Muscle of leg (tissue), 11 donors: ENCODE measurements around the gene OR2T8. TPM values are rescaled to one million over a fixed set of nuclear protein-coding genes. Genes with fewer than 3 reads are reported as not detected.
"Not testable (repeated sequence)": the region's sequence is repeated elsewhere in the genome, so short reads cannot be mapped to it uniquely, and the experiment has no call there.

ENCODE experiments used
- DNase-seq: peaks from one replicate; pipeline ENCODE4 v3.0.0; 2013
- H3K27ac ChIP-seq: one replicate; pipeline ENCODE4 v1.5.1; 2013; ENCODE audit warnings: mild to moderate bottlenecking, low read length, control low read depth
- H3K27me3 ChIP-seq: one replicate; pipeline ENCODE4 v1.6.1; 2013; ENCODE audit warnings: low read length; ENCODE audit not compliant: control insufficient read depth, insufficient read depth
- H3K36me3 ChIP-seq: one replicate; pipeline ENCODE4 v1.6.1; 2013; ENCODE audit warnings: low read length; ENCODE audit not compliant: control insufficient read depth, insufficient read depth
- H3K4me1 ChIP-seq: one replicate; pipeline ENCODE4 v1.6.1; 2013; ENCODE audit warnings: low read length; ENCODE audit not compliant: control insufficient read depth, insufficient read depth
- H3K4me3 ChIP-seq: one replicate; pipeline ENCODE4 v1.5.1; 2013; ENCODE audit warnings: low read length, control low read depth
- H3K9me3 ChIP-seq: replicated peaks from 2 replicates; pipeline ENCODE4 v1.6.1; 2013; ENCODE audit warnings: low read depth, low read length; ENCODE audit not compliant: control insufficient read depth
- WGBS: methylation state at CpG from one replicate; pipeline ENCODE4 v1.1.5; 2013; ENCODE audit warnings: missing lambda C conversion rate; ENCODE audit not compliant: insufficient coverage; 5-methylcytosine and 5-hydroxymethylcytosine counted together
- polyA plus RNA-seq, 8 donors: library from polyadenylated mRNA; unstranded; fragments of 120-200 nt; gene quantifications; one replicate each; pipeline versions ENCODE4 v1.2.1 to v1.2.3, GENCODE V29; 2013; ENCODE audit warnings: inconsistent platforms in 1 of 8, low replicate concordance in 1 of 8; ENCODE audit not compliant: insufficient read length in 8 of 8, insufficient read depth in 1 of 8
- total RNA-seq: library from RNA; stranded (reverse); fragments of 120-200 nt; gene quantifications from one replicate; pipeline ENCODE4 v1.2.4, GENCODE V29; 2013

The OR2T8 gene
- total and polyA plus RNA-seq, 9 donors, result 0.12 to 0.27 (median 0.14) TPM; not detected in 6

DNA sequence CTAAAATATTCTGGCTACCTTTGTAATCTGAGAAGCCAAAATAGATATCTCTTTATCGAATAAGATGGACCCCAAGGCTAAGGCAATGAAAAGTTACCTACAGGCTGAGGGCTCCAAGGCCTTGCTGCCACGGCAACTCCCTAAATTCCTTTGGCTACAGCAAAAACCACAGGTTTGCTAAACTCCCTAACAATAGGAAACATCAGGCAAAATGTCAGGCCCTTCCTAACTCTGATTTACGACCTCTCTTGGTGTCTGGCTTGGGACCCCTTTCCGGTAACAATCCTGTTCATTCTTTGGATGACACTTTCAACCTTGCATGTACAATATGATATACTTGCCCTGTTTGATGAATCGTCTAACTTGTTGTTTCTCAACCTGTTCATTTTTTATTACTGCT lies 11.3 kb upstream of the OR2T8 start:
- H3K9me3 ChIP-seq, result peaks cover 26% of the 10 kb centered on the region
- DNase-seq, result no peak
- H3K27ac ChIP-seq, result no peak overlapping the region
- H3K27me3 ChIP-seq, result no peaks in the 10 kb centered on the region
- H3K4me1 ChIP-seq, result no peaks in the 10 kb centered on the region
- no peaks in the 10 kb centered on the region for H3K36me3 ChIP-seq
- no peak overlapping the region for H3K4me3 ChIP-seq
- 83% methylated on average over 3 of the region's 5 CpGs for WGBS

- Histone ChIP-seq H3K27ac (no peak overlapping the region), H3K9me3 (peaks cover 17% of the 10 kb centered on the region), H3K4me3 (no peak overlapping the region), H3K4me1 (no peaks in the 10 kb centered on the region), H3K36me3 (no peaks in the 10 kb centered on the region), H3K27me3 (no peaks in the 10 kb centered on the region)
- 80% methylated on average over 1 of the region's 2 CpGs for WGBS
- no peak for DNase-seq
Observed at GRCh38 chr1:247913786-247914185, 6.3 kb upstream of the OR2T8 start.

DNA sequence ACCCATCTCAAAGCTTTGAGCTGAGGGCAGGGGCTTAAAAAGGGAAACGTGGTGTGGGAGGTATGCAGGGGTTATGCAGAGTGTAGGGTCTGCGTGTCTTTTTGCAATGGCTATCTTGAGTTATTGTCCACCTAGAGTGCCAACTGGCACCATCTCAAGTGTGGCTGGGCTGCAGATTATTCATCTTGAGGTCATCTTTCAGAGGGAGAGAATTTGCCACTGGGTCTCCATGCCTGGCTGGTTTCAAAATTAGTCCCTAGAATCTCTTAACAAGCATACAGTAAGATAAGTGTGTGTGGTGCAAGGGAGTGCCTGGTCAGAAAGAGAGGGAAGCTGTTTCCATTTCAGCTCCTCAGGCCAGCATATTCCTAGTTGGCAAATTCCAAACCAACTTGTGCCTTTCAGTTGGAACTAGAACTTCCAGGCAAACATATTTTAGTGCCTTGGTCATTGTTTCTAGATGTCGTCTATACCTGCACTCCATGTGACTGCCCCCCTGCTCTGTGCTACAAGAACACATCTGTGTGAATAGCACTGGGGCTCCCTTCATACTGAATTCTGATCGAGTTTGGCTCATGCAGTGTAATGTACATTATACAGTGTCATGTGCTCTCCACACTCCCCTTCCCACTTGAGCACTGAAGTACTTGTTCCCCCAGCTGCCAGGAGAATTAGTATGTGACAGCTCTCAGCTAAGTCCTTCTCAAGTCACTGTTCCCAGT lies 5.0 kb upstream of the OR2T8 start:
- no peak overlapping the region for H3K27ac ChIP-seq
- DNase-seq, result no peak
- 55% methylated on average over 3 of the region's 4 CpGs for WGBS
- H3K9me3 ChIP-seq, result peaks cover 14% of the 10 kb centered on the region
- no peaks in the 10 kb centered on the region for H3K4me1 ChIP-seq
- no peaks in the 10 kb centered on the region for H3K27me3 ChIP-seq
- no peak overlapping the region for H3K4me3 ChIP-seq
- no peaks in the 10 kb centered on the region for H3K36me3 ChIP-seq

DNA sequence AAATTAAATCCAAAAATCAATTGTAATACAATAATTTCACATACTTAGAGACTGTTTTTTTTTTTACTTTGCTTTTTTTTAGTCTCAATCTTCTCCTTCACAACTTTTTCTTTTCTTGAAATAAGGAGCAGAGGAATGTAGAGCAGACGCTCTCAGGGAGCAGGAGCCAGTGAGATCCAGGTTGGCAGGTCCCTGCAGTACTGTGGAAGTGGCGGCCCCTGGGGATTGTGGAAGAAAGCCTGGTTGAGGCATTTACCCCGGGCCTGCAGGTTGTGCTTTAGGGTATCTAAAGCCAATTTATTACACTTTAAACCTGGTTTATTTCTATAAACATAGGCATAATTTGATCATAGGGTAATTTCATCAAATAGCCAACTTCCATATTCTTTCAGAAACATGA lies 3.9 kb downstream of the OR2T8 start:
- no CpG with 5 or more reads among the region's 3 CpGs for WGBS
- no peak for DNase-seq

DNA sequence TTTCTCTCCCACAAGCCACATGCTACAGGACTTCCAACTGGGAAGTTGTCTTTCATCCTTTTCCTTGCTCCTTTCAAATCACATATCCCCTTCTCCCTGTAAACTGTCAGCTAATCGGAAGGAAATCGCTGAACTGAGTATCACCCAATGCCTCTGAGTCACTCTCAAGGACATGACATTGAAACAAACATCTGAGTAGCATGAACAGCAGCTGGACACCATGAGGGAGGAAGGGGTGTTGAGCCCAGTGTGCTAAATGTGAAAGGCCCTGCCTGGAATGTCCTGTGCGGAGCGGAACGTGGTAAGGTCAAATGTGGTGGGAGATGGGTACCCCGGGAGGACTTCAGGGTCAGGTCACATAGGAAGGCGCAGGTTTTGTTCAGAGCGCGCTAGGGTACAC lies 4.8 kb downstream of the OR2T8 start, which contains the start of gene OR2AJ1:
TSS of gene OR2AJ1 (plus strand) at position 22 of the 400 bp plus-strand sequence. CDS start 8,880 bp downstream, outside the sequence.
- no peaks in the 10 kb centered on the region for H3K4me1 ChIP-seq
- H3K27ac ChIP-seq, result no peak within 1 kb of the TSS
- no peak within 1 kb of the TSS for H3K4me3 ChIP-seq
- no peaks in the 10 kb centered on the region for H3K36me3 ChIP-seq
- DNase-seq, result no peak
- 86% methylated on average over 7 of the region's 9 CpGs for WGBS
- H3K9me3 ChIP-seq, result peaks cover 7% of the 10 kb centered on the region
- H3K27me3 ChIP-seq, result no peaks in the 10 kb centered on the region

More for the DNA sequence above, 3.9 kb downstream of the OR2T8 start:
- Histone ChIP-seq H3K27me3 (no peaks in the 10 kb centered on the region), H3K36me3 (no peaks in the 10 kb centered on the region), H3K27ac (no peak overlapping the region), H3K4me3 (no peak overlapping the region), H3K4me1 (no peaks in the 10 kb centered on the region), H3K9me3 (peaks cover 7% of the 10 kb centered on the region)

- no peak for DNase-seq
- Histone ChIP-seq H3K9me3 (peaks cover 10% of the 10 kb centered on the region), H3K4me1 (no peaks in the 10 kb centered on the region), H3K36me3 (no peaks in the 10 kb centered on the region), H3K4me3 (no peak overlapping the region), H3K27me3 (no peaks in the 10 kb centered on the region), H3K27ac (no peak overlapping the region)
- WGBS, result 96% methylated on average over 6 of the region's 8 CpGs
Observed at GRCh38 chr1:247933989-247934388, 13.9 kb downstream of the OR2T8 start.

DNA sequence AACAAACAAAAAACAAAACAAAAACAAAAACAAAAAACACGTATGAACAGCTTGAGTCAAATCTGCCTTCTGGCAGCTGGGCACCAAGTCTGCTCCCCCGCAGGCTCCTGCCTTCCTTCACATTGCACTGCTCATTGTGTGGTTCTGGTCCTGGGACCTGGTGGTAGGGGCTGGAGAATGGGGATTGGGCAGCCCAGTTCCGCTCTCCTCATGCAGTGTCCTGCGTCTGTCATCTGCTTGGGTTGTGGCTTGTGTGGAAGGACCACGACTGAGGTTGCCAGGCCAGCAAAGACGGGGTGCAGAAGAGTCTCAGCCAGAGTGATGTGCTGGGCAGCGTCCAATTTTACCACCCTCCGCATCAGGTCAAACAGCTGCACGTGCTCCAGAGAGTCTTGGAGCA lies 15.7 kb downstream of the OR2T8 start:
- peaks cover 10% of the 10 kb centered on the region for H3K9me3 ChIP-seq
- H3K27me3 ChIP-seq, result no peaks in the 10 kb centered on the region
- no peak for DNase-seq
- no peaks in the 10 kb centered on the region for H3K36me3 ChIP-seq
- no peak overlapping the region for H3K27ac ChIP-seq
- H3K4me3 ChIP-seq, result no peak overlapping the region
- 92% methylated on average over 8 of the region's 9 CpGs for WGBS
- H3K4me1 ChIP-seq, result no peaks in the 10 kb centered on the region

DNA sequence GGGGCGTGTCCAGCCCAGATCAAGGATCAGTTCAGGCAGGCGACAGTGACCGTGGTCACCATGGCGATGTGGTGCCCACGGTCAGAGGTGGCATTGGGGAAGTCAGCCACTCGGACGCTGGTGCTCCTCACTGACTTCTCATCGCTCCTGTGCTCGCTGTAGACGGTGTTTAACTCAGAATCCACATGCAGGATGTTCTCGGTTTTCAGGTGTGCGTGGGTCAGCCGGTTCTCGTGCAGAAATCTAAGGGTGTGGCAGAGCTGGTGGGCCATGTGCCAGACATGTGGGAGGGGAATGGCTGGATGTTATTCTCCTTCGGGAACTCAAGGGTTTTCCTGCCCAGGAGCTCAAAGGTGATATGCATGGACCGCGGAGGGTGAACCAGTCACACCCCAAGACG lies 16.4 kb downstream of the OR2T8 start:
- Histone ChIP-seq H3K4me3 (no peak overlapping the region), H3K27ac (no peak overlapping the region), H3K36me3 (no peaks in the 10 kb centered on the region), H3K27me3 (no peaks in the 10 kb centered on the region), H3K4me1 (no peaks in the 10 kb centered on the region), H3K9me3 (peaks cover 10% of the 10 kb centered on the region)
- DNase-seq, result no peak
- WGBS, result 91% methylated on average over 18 of the region's 18 CpGs

- H3K27ac ChIP-seq, H3K27me3 ChIP-seq, H3K36me3 ChIP-seq, H3K4me1 ChIP-seq: not testable (repeated sequence)
- DNase-seq, result peak; percentile 54
- H3K9me3 ChIP-seq, result peaks cover 14% of the 10 kb centered on the region
- peak overlapping the region; percentile 15 for H3K4me3 ChIP-seq
- WGBS, result 9% methylated on average over 40 of the region's 44 CpGs
Observed at GRCh38 chr1:247936965-247937734, 17.1 kb downstream of the OR2T8 start.

GRCh38 chr1:247942624-247943023 lies 22.6 kb downstream of the OR2T8 start:
- H3K27me3 ChIP-seq, result no peaks in the 10 kb centered on the region
- 20% methylated on average over 1 of the region's 6 CpGs for WGBS

More at GRCh38 chr1:247942624-247943023, 22.6 kb downstream of the OR2T8 start:
- Histone ChIP-seq H3K9me3 (peaks cover 18% of the 10 kb centered on the region), H3K36me3 (no peaks in the 10 kb centered on the region), H3K27ac (no peak overlapping the region), H3K4me1 (no peaks in the 10 kb centered on the region), H3K4me3 (no peak overlapping the region)
- no peak for DNase-seq
